WERI-Rb-1 (cell line): Measurements from ENCODE around the gene OASL.

Experiments used
- DNase-seq: peaks from one replicate; pipeline ENCODE4 v3.0.0-alpha.2; 2020
- H3K27ac ChIP-seq: fragments of 250-450 bp; sonication (Bioruptor Pico); 2 replicates; pipeline ENCODE4 v1.5.1; 2020; ENCODE audit warnings: mild to moderate bottlenecking, moderate library complexity
- H3K27me3 ChIP-seq: fragments of 250-450 bp; sonication (Bioruptor Pico); 2 replicates; pipeline ENCODE4 v1.5.1; 2021; ENCODE audit warnings: mild to moderate bottlenecking, low read depth, moderate library complexity; ENCODE audit not compliant: insufficient read depth, severe bottlenecking
- H3K36me3 ChIP-seq: fragments of 250-450 bp; sonication (Bioruptor Pico); 2 replicates; pipeline ENCODE4 v1.5.1; 2020; ENCODE audit warnings: mild to moderate bottlenecking, moderate library complexity
- H3K4me3 ChIP-seq: 2 replicates; pipeline ENCODE4 v1.5.1; 2011; ENCODE audit warnings: low read depth, mild to moderate bottlenecking, control low read depth, low read length
- H3K9me3 ChIP-seq: fragments of 250-450 bp; sonication (Bioruptor Pico); 2 replicates; pipeline ENCODE4 v1.5.1; 2021; ENCODE audit warnings: mild to moderate bottlenecking, moderate library complexity; ENCODE audit not compliant: severe bottlenecking
- TF ChIP-seq, protein P1 (sequence below): IDR thresholded peaks from 2 replicates; pipeline ENCODE4 v1.5.1; 2011; ENCODE audit warnings: low read depth, mild to moderate bottlenecking, control low read depth, inconsistent platforms, low read length

OASL gene

DNA sequence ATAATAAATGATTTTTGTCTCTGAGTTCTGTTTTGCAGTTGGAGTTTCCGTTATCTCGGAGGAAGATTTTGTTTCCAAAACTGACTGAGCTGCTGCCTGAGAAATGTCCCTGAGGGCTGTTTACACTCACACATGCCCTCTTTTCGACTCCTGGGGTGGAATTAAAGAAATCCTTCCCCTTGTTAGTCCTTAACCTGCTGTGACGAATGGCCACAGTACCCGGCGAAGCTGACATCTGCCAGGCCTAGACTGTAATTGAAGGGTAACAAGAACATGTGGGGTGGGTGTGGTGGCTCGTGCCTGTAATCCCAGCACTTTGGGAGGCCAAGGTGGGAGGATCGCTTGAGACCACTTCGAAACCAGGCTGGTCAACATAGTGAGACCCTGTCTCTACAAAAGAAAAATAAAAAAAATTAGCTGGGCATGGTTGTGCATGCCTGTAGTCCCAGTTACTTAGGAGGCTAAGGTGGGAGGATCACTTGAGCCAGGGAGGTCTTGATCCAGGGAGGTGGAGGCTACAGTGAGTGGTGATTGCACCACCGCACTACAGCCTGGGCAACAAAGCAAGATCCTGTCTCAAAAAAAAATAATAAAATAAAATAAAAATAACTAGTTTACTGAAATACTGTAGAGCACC, 8.4 kb downstream of the OASL start:
- no peak overlapping the region for H3K4me3 ChIP-seq
- TF ChIP-seq, protein P1, sequence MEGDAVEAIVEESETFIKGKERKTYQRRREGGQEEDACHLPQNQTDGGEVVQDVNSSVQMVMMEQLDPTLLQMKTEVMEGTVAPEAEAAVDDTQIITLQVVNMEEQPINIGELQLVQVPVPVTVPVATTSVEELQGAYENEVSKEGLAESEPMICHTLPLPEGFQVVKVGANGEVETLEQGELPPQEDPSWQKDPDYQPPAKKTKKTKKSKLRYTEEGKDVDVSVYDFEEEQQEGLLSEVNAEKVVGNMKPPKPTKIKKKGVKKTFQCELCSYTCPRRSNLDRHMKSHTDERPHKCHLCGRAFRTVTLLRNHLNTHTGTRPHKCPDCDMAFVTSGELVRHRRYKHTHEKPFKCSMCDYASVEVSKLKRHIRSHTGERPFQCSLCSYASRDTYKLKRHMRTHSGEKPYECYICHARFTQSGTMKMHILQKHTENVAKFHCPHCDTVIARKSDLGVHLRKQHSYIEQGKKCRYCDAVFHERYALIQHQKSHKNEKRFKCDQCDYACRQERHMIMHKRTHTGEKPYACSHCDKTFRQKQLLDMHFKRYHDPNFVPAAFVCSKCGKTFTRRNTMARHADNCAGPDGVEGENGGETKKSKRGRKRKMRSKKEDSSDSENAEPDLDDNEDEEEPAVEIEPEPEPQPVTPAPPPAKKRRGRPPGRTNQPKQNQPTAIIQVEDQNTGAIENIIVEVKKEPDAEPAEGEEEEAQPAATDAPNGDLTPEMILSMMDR: no peak

DNA sequence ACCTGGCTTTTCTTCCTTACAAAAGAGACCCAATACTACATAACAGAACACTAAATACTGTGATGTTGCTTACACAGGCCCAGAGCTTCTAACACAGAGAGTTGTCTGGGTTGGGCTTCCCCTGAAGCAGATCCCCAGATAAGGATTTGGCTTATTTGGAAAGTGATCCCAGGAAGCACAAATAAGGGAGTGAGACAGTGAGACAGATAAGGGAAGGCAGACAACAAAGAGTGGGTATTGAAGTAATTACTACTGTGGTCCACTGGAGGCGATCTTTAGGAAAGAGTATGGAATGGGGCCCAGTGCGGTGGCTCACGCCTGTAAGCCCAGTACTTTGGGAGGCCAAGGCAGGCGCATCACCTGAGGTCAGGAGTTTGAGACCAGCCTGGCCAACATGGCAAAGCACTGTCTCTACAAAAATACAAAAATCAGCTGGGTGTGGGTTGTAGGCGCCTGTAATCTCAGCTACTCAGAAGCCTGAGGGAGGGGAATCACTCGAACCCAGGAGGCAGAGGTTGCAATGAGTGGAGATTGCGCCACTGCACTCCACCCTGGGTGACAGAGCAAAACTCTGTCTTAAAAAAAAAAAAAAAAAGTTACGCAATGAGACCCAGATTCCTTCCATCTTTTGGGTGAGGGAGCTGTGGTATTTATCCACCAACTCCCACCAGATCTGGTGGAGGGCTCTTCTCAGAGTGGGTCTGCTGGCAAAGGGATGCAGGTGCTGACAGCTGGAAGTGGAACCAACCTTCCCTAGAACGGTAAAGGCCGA, 12.6 kb downstream of the OASL start:
- H3K36me3 ChIP-seq: no peaks in the 10 kb centered on the region
- no peaks in the 10 kb centered on the region for H3K27me3 ChIP-seq
- no peaks in the 10 kb centered on the region for H3K9me3 ChIP-seq
- TF ChIP-seq, protein P1: peak; percentile 28
- H3K4me3 ChIP-seq: no peak overlapping the region
- H3K27ac ChIP-seq: no peak overlapping the region
- DNase-seq: no peak

More for the DNA sequence above, 8.4 kb downstream of the OASL start:
- Histone ChIP-seq H3K27ac (no peak overlapping the region), H3K9me3 (no peaks in the 10 kb centered on the region), H3K36me3 (no peaks in the 10 kb centered on the region), H3K27me3 (no peaks in the 10 kb centered on the region)
- peak; percentile 10 for DNase-seq

DNA sequence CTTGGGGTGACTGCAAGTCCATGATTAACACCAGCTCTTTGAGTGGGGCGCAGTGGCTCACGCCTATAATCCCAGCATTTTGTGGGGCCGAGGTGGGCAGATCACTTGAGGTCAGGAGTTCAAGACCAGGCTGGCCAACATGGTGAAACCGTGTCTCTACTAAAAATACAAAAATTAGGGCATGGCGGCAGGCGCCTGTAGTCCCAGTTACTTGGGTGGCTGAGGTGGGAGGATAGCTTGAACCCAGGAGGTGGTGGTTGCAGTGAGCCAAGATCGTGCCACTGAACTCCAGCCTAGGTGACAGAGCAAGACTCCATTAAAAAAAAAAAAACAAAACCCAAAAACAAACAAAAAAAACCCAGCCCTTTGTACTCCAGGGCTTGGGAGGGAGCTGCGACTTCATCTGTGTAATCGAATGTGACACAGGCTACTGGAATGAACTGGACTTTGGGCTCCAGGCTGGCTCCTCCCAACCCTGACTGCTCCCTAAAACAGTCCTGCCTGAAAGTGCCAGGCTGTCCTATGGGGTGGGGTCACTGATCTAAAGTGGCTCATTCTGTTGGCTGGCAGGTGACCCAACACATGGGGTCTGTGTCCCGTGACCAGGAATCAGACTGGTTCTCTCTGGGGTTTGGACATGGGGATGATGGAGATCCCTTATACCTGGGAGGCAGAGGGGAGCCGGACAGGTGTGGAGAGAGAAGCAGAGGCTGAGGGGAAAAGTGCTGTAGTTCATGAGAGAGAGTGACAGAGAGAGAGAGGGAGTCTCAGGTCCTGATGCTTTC, 13.4 kb downstream of the OASL start:
- DNase-seq: no peak
- TF ChIP-seq, protein P1: no peak
- no peak overlapping the region for H3K27ac ChIP-seq
- H3K4me3 ChIP-seq: no peak overlapping the region
- no peaks in the 10 kb centered on the region for H3K9me3 ChIP-seq
- no peaks in the 10 kb centered on the region for H3K36me3 ChIP-seq
- H3K27me3 ChIP-seq: no peaks in the 10 kb centered on the region

DNA sequence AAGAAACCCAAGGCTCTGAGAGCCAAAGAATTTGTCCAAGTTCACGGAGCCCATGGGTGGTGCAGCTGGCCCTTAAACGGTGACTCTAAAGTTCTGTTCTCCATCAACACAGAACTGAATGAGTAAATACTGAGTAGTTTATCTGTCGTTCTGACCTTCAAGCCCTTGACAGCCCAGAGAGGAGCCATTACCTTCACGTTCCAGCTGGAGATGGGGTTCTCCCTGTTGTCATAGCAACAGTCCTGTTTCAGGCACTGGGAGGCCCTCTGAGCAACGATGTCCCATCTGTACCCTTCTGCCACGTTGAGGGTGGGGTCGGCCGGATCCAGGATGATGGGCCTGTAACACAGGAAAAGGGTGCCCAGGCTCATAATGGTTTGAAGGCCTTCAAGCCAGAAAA, 15.2 kb downstream of the OASL start:
- no peak overlapping the region for H3K4me3 ChIP-seq
- H3K9me3 ChIP-seq: no peaks in the 10 kb centered on the region
- no peak for DNase-seq
- H3K27me3 ChIP-seq: no peaks in the 10 kb centered on the region
- H3K36me3 ChIP-seq: no peaks in the 10 kb centered on the region
- TF ChIP-seq, protein P1: no peak
- H3K27ac ChIP-seq: no peak overlapping the region

DNA sequence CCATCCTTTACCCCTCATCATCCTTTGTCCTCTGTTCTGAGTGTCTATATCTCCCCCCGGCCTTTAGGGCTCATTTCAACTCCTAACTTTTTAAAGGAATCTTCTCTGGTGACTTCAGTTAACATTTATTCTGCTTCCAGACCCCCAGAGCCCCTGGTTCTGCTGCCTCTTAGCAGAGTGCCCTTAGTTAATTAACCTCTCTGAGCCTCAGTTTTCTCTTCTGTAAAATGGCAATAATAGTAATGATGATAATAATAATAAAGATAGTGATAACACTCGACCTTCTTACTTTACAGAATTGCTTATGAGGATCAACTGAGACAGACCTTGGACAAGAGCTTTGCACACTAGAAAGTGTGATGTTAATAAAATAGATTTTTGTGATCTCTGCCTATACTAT, 16.3 kb downstream of the OASL start:
- DNase-seq: no peak
- H3K9me3 ChIP-seq: no peaks in the 10 kb centered on the region
- TF ChIP-seq, protein P1: no peak
- no peak overlapping the region for H3K27ac ChIP-seq
- H3K36me3 ChIP-seq: no peaks in the 10 kb centered on the region
- no peak overlapping the region for H3K4me3 ChIP-seq
- H3K27me3 ChIP-seq: no peaks in the 10 kb centered on the region
